Hepatocyte (in vitro differentiated cells): ENCODE results near the gene GAREM2. TPM values are rescaled to one million over a fixed set of nuclear protein-coding genes. Genes with fewer than 3 reads are reported as not detected.

Experiments
- DNase-seq: peaks from one replicate; pipeline ENCODE4 v3.0.0-alpha.2; 2016; ENCODE audit warnings: low spot score
- H2AFZ ChIP-seq: fragments of 200-600 bp; sonication (generic); 2 replicates; pipeline ENCODE4 v1.6.0; 2016; ENCODE audit warnings: antibody characterized with exemption, mild to moderate bottlenecking
- H3K27ac ChIP-seq: fragments of 200-600 bp; sonication (generic); 2 replicates; pipeline ENCODE4 v1.5.1; 2016; ENCODE audit warnings: mild to moderate bottlenecking
- H3K27me3 ChIP-seq: fragments of 200-600 bp; sonication (generic); 2 replicates; pipeline ENCODE4 v1.6.1; 2016
- H3K36me3 ChIP-seq: fragments of 200-600 bp; sonication (generic); replicated peaks from 2 replicates; pipeline ENCODE4 v1.5.1; 2016; ENCODE audit warnings: low read depth; ENCODE audit not compliant: insufficient read depth
- H3K4me1 ChIP-seq: fragments of 200-600 bp; sonication (generic); 2 replicates; pipeline ENCODE4 v1.5.1; 2016; ENCODE audit warnings: mild to moderate bottlenecking, moderate library complexity; ENCODE audit not compliant: insufficient read depth
- H3K4me2 ChIP-seq: fragments of 200-600 bp; sonication (generic); 2 replicates; pipeline ENCODE4 v1.6.0; 2016
- H3K4me3 ChIP-seq: fragments of 200-600 bp; sonication (generic); 2 replicates; pipeline ENCODE4 v1.5.1; 2016; ENCODE audit warnings: mild to moderate bottlenecking
- H3K79me2 ChIP-seq: fragments of 200-600 bp; sonication (generic); 2 replicates; pipeline ENCODE4 v1.6.0; 2017; ENCODE audit warnings: mild to moderate bottlenecking
- H3K9me2 ChIP-seq: fragments of 200-600 bp; sonication (generic); replicated peaks from 2 replicates; pipeline ENCODE4 v1.6.0; 2017; ENCODE audit warnings: mild to moderate bottlenecking; ENCODE audit not compliant: insufficient read depth
- H3K9me3 ChIP-seq: fragments of 200-600 bp; sonication (generic); 2 replicates; pipeline ENCODE4 v1.5.1; 2016; ENCODE audit warnings: low read depth, mild to moderate bottlenecking
- H4K20me1 ChIP-seq: fragments of 200-600 bp; sonication (generic); 2 replicates; pipeline ENCODE4 v1.6.0; 2016; ENCODE audit warnings: mild to moderate bottlenecking; ENCODE audit not compliant: insufficient read depth, poor library complexity, severe bottlenecking
- EZH2 ChIP-seq: fragments of 200-600 bp; sonication (generic); IDR thresholded peaks from 2 replicates; pipeline ENCODE4 v1.6.1; 2016; ENCODE audit warnings: antibody characterized with exemption, mild to moderate bottlenecking, borderline replicate concordance
- EZH2phosphoT487 ChIP-seq: fragments of 200-600 bp; sonication (generic); IDR thresholded peaks from one replicate; pipeline ENCODE4 v1.6.1; 2018; ENCODE audit warnings: antibody characterized with exemption, mild to moderate bottlenecking, low read depth, moderate library complexity; ENCODE audit not compliant: unreplicated experiment, severe bottlenecking
- WGBS: methylation state at CpG from one replicate; pipeline ENCODE4 v1.1.6; 2016; ENCODE audit warnings: low lambda C conversion rate; ENCODE audit errors: missing lambda C conversion rate; 5-methylcytosine and 5-hydroxymethylcytosine counted together
- polyA plus RNA-seq: library from polyadenylated mRNA; unstranded; fragments of >200 nt; fragmentation: Nextera tagmentation; extraction: Ambion mirVana; gene quantifications from 2 replicates; pipeline ENCODE4 v1.2.1, GENCODE V29; 2016
- total RNA-seq: library from RNA; depleted of rRNA; stranded (reverse); fragments of >200 nt; gene quantifications from 2 replicates; pipeline ENCODE4 v1.2.3, GENCODE V29; 2014
- TF ChIP-seq, protein P1 (sequence below): fragments of 200-600 bp; sonication (generic); IDR thresholded peaks from 2 replicates; pipeline ENCODE4 v1.5.1; 2016; ENCODE audit warnings: antibody characterized with exemption, mild to moderate bottlenecking; ENCODE audit not compliant: poor library complexity

The GAREM2 gene
- total and polyA plus RNA-seq, 2 experiments from 2014 or later, result 4.7 to 5.1 TPM

DNA sequence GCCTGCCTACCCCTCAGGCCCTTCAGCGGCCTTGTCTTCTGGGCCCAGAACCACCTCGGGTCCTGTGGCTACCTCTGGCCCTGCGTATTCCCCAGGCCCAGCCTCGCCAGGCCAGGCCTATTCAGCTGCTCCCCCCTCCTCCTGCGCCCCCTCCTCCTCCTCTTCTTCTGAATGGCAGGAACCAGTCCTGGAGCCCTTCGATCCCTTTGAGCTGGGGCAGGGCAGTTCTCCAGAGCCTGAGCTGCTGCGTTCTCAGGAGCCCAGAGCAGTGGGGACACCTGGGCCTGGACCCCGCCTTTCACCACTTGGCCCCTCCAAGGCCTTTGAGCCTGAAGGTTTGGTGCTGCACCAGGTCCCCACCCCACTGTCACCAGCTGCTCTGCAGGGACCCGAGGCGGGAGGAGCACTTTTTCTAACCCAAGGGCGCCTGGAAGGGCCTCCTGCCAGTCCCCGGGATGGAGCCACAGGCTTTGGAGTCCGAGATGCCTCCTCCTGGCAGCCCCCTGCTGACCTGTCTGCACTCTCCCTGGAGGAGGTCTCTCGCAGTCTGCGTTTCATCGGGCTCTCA lies 14.7 kb downstream of the GAREM2 start:
- no peak for DNase-seq
- no peaks in the 10 kb centered on the region for H4K20me1 ChIP-seq
- H3K4me1 ChIP-seq, result peaks cover 6% of the 10 kb centered on the region
- H3K27me3 ChIP-seq, result no peaks in the 10 kb centered on the region
- H2AFZ ChIP-seq, result no peak overlapping the region
- no peak for TF ChIP-seq EZH2phosphoT487
- TF ChIP-seq EZH2, result no peak
- TF ChIP-seq, protein P1, sequence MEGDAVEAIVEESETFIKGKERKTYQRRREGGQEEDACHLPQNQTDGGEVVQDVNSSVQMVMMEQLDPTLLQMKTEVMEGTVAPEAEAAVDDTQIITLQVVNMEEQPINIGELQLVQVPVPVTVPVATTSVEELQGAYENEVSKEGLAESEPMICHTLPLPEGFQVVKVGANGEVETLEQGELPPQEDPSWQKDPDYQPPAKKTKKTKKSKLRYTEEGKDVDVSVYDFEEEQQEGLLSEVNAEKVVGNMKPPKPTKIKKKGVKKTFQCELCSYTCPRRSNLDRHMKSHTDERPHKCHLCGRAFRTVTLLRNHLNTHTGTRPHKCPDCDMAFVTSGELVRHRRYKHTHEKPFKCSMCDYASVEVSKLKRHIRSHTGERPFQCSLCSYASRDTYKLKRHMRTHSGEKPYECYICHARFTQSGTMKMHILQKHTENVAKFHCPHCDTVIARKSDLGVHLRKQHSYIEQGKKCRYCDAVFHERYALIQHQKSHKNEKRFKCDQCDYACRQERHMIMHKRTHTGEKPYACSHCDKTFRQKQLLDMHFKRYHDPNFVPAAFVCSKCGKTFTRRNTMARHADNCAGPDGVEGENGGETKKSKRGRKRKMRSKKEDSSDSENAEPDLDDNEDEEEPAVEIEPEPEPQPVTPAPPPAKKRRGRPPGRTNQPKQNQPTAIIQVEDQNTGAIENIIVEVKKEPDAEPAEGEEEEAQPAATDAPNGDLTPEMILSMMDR, result no peak
- 88% methylated on average over 16 of the region's 16 CpGs for WGBS
- H3K9me2 ChIP-seq, result no peaks in the 10 kb centered on the region
- no peak overlapping the region for H3K4me3 ChIP-seq
- H3K27ac ChIP-seq, result no peak overlapping the region
- no peaks in the 10 kb centered on the region for H3K79me2 ChIP-seq
- H3K36me3 ChIP-seq, result no peaks in the 10 kb centered on the region
- H3K9me3 ChIP-seq, result no peaks in the 10 kb centered on the region
- no peak overlapping the region for H3K4me2 ChIP-seq

DNA sequence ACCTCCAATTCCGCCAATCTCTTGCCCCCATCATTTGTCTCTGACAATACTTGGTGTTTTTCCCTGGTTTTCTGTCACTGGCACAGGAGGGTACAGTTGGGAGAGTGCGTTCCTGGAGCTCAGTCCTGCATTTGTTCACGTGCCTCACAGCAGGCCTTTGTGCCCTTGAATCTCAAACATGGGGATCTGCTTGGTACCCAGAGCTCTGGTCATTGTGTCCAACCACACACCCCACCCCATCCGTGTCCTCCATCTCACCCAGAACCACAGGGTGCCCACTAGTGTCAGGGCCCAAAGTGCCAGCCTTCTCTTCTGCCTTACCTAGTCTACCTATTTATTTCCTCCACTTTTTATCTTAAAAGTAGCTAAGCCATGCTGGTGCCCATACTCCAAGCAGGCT lies 16.2 kb downstream of the GAREM2 start:
- Histone ChIP-seq H4K20me1 (no peaks in the 10 kb centered on the region), H3K79me2 (no peaks in the 10 kb centered on the region), H3K4me2 (no peak overlapping the region), H3K4me3 (no peak overlapping the region), H3K9me3 (no peaks in the 10 kb centered on the region), H2AFZ (no peak overlapping the region), H3K9me2 (no peaks in the 10 kb centered on the region), H3K27ac (no peak overlapping the region), H3K36me3 (no peaks in the 10 kb centered on the region), H3K4me1 (peaks cover 6% of the 10 kb centered on the region), H3K27me3 (no peaks in the 10 kb centered on the region)
- 88% methylated on average over 4 of the region's 4 CpGs for WGBS
- TF ChIP-seq EZH2phosphoT487 (no peak), EZH2 (no peak)
- TF ChIP-seq, protein P1, result no peak
- DNase-seq, result no peak

DNA sequence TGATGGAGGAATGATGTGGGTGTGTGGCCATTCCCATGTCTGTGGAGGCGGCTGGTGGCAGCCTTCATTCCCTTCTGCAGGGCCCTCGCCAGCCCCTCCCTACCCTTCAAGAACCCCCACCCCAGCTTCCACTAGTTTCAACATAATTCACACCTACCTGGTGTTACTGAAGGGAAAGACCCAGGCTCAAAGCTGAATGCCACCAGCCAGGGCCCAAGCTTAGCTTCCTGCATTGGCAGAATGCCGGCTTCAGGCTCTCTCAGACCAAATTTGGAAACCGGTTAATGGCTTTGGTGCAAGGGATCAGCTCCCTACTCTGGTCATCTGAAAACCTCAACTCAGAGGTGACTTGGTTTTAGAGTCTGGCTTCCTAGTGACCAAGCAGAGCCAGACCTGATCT lies 16.9 kb downstream of the GAREM2 start:
- no peak for DNase-seq
- H3K36me3 ChIP-seq, result no peaks in the 10 kb centered on the region
- no peak overlapping the region for H3K4me3 ChIP-seq
- 89% methylated on average over 4 of the region's 4 CpGs for WGBS
- no peaks in the 10 kb centered on the region for H3K27me3 ChIP-seq
- no peak overlapping the region for H3K27ac ChIP-seq
- TF ChIP-seq, protein P1, result no peak
- TF ChIP-seq EZH2 (no peak), EZH2phosphoT487 (no peak)
- H3K4me2 ChIP-seq, result no peak overlapping the region
- H3K9me2 ChIP-seq, result no peaks in the 10 kb centered on the region
- no peak overlapping the region for H2AFZ ChIP-seq
- H3K9me3 ChIP-seq, result no peaks in the 10 kb centered on the region
- H3K79me2 ChIP-seq, result no peaks in the 10 kb centered on the region
- no peaks in the 10 kb centered on the region for H4K20me1 ChIP-seq
- peaks cover 3% of the 10 kb centered on the region for H3K4me1 ChIP-seq
